Umbilical cord (tissue), 2 donors: ENCODE data around the gene UTRN. TPM values are rescaled to one million over a fixed set of nuclear protein-coding genes. Genes with fewer than 3 reads are reported as not detected.
A peak's percentile ranks its signal among the peaks of the same experiment; 100 is the strongest.

Experiments
- DNase-seq: peaks from one replicate; pipeline ENCODE4 v3.0.0-alpha.2; 2015; ENCODE audit warnings: low spot score
- total RNA-seq: library from RNA; depleted of rRNA; stranded (reverse); fragments of >200 nt; gene quantifications from one replicate; pipeline ENCODE4 v1.2.3, GENCODE V29; 2014; ENCODE audit warnings: low replicate concordance; ENCODE audit not compliant: insufficient read depth

UTRN gene
- total RNA-seq, 1 donor from 2014 or later = 220 TPM

DNA sequence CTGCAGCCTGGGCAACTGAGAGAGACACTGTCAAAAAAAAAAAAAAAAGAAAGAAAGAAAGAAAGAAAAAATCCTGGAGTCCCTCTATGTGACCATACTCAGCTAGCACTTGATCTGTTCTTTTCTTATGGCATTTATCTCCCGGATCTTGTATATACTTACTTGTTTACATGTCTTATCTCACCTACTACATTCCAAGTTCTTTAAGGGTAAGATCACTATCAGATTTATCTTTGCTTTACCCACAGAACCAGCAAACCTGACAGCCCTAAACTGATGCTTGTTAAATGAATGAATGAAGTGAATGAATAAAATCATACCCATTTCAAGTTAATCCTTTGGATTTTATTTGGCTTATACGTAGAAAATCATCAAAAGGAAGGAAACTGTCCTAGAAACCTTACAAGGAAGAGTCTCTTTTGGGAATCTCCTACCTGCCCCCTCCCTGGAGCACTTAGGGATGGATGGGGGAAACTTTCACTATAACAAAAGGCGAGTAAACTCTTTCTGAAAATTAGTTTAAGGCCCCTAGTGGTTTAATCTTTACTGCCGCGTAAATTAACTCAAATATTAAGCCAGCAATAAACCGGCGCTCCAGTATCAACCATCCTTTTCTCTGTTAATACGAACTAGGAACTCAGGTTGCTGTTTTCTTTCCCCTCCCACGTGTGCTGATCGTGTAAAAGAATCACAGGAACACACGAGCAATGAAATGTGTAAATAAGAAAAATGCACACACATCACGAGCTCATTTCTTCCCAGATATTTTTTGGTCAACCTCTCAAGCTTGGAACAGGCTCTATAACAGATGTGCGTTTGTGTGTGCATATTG is 1.3 kb upstream of the UTRN start:
- DNase-seq = peak; percentile 24

- DNase-seq = no peak
These were observed 705 bp upstream of the UTRN start for GRCh38 chr6:144284478-144284782.

- DNase-seq = no peak
These were observed 338 bp downstream of the UTRN start for GRCh38 chr6:144285548-144285797.

DNA sequence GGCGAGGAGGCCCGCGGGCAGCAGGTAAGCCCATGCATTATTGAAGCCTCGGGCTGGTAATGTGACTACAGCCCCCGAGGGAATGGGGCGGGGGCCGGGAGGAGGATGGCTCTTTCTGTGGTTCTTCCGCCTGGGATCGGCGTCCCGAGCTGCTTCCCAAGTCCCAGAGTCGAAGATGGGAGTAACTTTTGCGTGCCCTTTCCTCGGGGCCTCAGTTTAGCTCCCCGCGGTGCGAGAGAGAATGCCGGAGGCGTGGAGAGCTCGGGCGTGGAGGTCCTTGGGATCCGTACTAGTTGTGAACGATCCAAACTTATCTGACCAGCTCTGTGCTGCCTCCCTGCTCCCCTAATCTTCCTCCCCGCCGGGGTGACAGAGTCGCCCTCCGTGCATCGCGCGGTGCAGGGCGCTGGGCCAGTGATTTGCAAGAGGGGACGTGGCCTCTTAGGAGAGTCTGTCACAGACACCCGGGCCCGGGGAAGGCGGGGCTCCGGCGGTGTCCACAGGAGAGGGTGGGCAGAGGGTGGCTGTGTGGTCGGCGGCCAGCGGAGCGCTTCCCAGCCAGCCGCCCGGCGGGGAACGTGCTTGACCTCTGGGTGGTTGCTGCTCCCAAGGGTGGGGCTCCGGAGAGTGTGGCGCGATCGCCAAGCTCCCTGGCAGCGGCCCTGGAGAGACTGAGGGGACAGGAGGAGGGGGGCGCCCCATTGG is 815 bp downstream of the UTRN start:
- peak; percentile 71 for DNase-seq

GRCh38 chr6:144286503-144287393 is 1.6 kb downstream of the UTRN start:
- DNase-seq = peak; percentile 78

DNA sequence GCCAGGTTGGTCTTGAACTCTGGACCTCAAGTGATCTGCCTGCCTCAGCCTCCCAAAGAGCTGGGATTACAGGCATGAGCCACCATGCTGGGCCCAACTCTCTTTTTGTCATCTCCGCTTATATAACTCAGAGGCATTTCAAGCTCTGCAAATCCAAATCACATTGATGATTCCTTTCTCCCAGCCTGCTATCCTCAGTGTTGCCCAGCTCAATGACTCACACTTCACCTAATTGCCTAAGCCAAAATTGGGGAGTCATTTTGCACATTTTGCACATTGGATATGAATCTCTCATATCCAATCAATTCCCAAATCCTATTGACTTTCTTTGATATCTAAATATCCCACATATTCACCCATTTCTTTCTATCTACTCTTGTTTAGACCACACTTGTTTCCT is 3.9 kb downstream of the UTRN start:
- no peak for DNase-seq

DNA sequence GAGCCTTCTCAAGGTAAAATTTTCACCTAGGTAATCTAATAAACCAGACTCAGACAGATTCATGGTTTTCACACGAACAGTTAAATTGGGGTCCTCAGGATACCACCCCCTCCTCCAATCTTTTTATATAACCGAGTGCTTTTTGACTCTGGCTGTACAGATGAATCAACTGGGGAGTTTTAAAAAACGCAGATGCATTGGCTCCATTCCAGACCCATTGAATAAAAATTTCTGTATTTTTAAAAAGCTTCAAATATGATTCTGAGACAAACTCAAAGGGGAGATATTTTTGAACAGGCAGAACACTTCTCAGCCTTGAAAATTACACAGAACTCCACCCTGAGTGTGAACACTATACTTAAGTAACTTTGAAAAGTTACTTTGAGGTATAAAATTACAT is 7.2 kb downstream of the UTRN start:
- no peak for DNase-seq

GRCh38 chr6:144294016-144294415 is 8.9 kb downstream of the UTRN start:
- DNase-seq = peak; percentile 21

- DNase-seq = no peak
These were observed 10.1 kb downstream of the UTRN start for GRCh38 chr6:144295211-144295610.

- DNase-seq = no peak
These were observed 11.0 kb downstream of the UTRN start for GRCh38 chr6:144295981-144296767.

GRCh38 chr6:144296973-144297372 is 11.8 kb downstream of the UTRN start:
- DNase-seq = no peak

- DNase-seq = no peak
These were observed 12.5 kb downstream of the UTRN start for GRCh38 chr6:144297511-144298100.

DNA sequence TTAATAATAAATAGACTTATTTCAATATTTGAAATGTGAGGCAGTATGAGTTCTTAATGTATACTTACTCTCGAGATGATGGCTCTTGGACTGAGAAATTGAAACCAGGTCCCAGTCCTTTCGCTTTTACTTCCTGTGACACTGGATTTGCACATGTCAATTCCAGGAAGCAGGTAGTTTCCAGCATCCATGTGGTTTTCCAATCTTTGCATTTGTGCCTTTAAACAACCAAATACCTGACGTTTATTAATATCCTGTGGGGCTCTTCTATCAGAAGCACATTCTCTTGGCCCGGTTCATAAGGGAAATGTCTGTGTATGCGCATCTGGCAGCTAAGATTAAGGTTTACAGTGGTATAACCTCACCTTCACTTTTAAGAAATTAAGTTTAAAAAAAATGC is 13.1 kb downstream of the UTRN start:
- DNase-seq = no peak

DNA sequence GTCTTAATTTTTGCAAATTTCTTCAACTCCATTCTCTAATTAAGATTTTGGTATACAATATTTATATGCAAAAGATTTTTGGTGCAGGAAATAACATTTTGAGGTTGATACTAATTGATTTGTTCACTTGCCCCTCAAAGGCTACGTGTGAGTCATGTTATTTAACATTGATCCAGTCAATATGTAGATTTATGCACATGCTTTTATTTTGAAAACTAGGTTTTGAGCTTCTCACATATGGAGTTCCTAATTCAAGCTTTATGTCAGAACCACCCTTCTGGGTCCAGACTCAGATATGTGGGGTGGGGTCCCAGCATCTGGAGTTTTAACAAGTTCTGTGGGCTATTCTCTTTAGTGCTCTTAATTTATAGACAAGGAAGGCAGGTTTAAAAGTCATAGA is 13.8 kb downstream of the UTRN start:
- no peak for DNase-seq

DNA sequence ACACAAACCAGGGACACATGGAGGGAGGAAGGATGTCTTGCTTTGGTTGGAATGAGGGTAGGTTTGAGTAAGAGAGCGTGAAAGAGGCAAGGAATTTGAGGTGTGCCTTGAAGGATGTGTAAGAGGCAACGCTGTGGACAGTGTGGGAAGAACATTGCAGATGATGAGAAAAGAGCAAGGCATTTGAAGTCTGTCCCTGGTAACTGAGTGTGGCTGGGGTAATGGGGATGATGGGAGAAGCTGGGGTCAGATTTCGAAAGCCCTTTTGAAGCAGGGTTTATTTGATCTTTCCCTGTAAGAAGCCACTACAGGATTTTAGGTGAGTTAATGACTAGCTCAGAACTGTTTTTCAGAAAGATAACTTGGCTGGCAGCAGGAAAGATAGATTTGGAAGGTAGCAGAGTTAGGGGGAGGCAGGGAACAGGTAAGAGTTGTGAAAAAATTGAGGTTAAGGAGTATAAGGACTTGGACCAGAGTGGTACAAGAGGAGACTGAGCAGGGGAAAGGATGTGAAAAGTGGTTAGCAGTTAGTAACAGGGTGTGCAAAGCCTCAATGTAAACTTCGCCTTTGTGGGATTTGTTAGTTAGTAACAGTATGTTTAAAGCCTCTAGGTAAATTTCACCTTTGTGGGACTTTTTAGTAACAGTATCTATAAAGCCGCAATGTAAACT is 17.7 kb downstream of the UTRN start:
- no peak for DNase-seq

GRCh38 chr6:144304223-144304848 is 19.2 kb downstream of the UTRN start:
- DNase-seq = no peak

GRCh38 chr6:144305567-144305966 is 20.4 kb downstream of the UTRN start:
- no peak for DNase-seq

DNA sequence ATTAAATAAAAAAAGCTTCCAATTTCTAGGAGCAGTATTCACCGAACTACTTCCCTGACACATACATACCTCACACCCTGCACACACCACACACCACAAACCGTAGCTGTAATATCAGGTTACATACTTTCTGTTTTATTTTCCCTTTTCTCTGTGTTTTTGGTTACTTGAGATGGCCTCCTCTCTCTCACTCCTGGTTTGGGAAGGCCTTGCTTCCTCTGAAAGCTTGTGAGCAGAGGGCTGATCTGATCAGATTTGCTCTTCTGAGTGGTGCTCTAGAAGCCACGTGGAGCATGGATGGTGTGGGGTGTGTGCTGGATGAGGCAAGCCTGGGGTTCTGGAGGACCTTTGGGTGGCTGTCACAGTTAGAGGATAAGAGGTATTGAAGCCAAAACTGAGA is 20.9 kb downstream of the UTRN start:
- no peak for DNase-seq

DNA sequence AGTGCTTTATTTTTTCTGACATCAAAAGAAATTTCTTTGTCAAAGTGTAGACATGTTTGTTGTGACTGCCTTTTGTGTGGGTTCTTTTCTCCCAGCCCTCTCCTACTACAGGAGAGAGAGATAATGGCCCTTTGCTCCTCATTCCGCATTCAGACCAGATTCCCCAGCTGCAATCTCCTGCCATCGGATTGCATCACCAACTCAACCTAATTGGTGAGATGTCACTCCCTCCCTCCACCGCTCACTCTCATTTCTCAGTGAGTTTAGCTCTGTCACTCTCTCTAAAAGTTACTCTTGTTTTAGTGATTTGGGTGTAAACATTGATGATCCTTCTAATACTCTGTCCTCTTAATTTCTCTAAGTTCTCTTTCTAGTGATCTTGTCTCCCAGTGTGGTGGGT is 22.7 kb downstream of the UTRN start:
- no peak for DNase-seq

GRCh38 chr6:144310765-144311164 is 25.6 kb downstream of the UTRN start:
- no peak for DNase-seq
